HUDEP-2 (cell line): Measurements from ENCODE around the gene ACVR1.
"Not testable (repeated sequence)": the region's sequence is repeated elsewhere in the genome, so short reads cannot be mapped to it uniquely, and the experiment has no call there.

Experiments used
- DNase-seq, 76 experiments: peaks; one replicate each; lab custom pipeline; 2025; ENCODE audit not compliant: unreplicated experiment in 76 of 76; lab: John Stamatoyannopoulos, UW

ACVR1 gene

DNA sequence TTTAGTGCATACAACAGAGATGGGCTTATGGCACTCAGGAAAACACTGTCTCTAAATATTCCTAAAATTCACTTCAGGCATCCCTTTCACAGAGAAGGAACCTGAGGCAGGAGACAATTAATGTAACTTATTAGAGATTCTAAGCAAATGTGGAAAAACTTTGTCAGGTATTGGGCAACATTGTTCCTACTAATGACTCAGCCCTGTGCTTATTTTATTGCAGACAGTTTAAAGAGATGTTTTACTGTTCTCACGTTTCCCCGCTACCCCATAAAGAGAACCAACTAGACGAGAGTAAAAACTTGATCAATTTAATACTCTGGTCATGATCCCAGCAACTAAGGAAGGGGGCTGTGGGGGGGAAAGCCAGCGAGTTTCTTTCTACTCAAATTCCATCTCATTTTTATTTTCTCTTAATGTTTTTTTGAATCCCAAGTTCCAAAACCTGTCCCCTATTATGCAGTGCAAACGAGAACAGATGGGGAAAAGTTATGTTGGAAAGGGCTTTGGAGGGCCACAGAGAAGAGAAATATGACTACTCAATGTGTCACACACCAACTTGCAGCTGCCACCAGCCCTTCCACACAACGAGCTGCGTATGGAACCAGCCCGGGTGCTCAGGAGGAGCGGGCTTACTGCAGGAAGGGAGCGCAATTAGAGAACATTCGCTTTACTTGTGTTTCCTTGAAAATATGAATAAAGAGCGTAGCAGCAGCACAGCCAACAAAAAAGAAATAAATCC lies 18.7 kb upstream of the ACVR1 start:
- DNase-seq, result no peak

DNA sequence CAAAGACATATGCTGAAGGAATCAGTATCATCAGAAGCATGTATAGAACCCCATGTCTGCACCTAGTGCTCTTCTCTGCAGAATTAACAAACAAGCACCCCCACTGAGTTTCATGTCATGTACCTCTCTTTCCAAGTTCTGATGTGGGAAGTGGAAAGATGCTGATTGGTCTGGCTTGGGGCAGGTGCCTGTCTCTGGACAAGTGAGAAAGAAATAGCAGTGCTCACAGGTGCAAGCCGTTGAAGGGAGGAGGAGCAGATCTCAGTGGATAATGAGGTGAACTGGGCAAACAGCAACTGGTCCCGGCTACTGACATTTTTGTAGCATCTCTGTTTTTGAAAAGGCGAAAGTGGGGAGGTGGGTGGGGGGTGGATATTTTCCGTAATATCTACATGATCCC lies 17.5 kb upstream of the ACVR1 start:
- DNase-seq, result no peak

DNA sequence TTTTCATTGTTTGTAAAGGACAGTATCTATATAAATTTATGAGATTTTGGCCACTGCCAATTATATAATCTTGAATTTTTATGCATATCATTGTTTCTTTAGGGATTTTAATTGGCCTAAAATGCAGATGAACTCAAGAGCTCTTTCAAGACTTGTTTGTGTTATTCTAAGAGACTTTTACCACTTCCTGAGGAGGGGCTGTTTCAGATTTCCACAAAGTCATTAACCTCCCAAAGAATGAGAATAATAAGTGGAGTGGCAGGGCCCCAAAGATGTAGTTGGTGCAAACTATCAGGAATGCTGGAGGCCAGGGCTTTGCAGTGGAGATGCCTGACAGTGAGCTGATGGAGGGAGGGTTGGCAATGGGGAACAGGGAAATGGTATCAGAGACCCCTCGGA lies 15.5 kb upstream of the ACVR1 start:
- no peak for DNase-seq

- no peak for DNase-seq
Measured at GRCh38 chr2:157890969-157891642, 15.0 kb upstream of the ACVR1 start.

GRCh38 chr2:157887946-157888345 lies 11.8 kb upstream of the ACVR1 start:
- DNase-seq, result no peak

DNA sequence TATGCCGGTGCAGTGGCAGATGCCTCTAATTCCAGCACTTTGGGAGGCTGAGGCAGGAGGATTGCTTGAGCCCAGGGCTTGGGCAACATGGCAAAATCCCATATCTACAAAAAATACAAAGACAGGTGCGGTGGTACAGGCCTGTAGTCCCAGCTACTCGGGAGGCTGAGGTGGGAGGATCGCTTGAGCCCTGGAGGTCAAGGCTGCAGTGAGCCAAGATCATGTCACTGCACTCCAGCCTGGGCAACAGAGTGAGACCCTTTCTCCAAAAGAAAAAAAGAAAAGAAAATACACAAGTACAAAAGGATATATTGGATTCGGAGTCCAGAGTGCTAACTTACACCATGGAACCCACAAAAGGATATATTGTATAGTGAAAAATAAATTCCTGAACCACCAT lies 8.4 kb upstream of the ACVR1 start:
- not testable (repeated sequence) for DNase-seq

DNA sequence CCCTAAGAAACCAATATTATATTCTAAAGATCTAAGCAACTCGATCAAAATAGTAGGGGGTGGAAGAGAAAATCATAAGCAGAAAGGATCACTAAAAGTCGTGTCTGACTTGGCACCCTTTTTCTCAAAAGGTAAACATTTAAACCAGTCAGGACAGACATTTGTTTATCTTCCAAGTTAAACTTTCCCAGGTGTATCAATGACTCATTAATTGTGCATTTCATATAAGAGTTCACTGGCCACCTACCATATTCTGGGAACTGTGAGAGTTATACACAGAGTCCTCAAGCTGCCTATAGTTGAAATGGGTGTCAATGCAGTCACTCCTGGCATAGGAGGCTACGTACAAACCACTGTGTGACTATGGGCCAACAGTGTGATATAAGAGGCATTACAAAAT lies 4.8 kb upstream of the ACVR1 start:
- DNase-seq, result no peak

DNA sequence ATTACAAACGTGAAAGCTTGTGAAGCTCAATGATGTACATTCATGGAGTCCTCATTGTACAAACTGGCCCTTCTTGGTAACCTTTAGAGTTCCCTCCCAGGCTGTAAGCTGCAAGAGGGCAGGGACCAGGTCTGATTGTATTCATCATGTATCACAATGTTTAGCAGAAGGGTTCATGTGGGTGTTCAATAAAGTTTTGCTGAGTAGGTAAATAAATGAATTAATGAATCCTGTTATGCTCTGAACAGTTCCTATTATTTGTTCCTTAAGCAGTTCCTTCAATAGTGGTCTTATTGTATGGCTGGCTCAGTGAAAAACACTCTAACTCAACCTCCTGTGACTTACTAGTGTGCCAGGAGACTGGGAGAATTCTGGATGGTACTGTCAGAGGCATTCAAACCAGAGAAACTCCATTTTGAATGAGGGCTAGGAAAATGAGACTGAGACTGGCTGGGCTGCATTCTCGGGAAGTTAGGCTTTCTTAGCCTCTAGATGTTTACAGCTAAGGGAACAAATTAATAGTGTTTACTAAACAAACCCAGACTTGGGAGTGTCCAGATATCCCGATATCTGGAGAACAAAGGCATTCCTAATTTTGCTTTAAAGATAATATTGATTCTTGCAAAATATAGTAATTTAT lies 1.8 kb upstream of the ACVR1 start:
- DNase-seq, result no peak

DNA sequence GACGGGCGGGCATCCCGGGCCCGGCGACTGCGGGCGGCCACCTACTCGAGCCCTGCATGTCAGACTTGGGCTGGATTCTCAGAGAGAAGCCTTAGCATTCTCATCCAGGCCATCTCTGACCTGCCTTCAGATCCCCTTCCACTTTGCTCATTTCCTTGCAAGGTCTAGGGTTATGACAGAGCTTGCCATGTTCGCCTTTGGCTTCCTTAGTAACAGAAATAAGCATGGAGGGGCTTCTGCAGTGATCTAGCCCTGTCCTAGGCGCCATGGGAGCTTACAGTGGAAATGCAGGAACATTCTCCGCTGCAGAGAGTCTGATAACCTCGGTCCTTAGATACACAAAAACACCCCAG lies 632 bp upstream of the ACVR1 start:
- no peak for DNase-seq

DNA sequence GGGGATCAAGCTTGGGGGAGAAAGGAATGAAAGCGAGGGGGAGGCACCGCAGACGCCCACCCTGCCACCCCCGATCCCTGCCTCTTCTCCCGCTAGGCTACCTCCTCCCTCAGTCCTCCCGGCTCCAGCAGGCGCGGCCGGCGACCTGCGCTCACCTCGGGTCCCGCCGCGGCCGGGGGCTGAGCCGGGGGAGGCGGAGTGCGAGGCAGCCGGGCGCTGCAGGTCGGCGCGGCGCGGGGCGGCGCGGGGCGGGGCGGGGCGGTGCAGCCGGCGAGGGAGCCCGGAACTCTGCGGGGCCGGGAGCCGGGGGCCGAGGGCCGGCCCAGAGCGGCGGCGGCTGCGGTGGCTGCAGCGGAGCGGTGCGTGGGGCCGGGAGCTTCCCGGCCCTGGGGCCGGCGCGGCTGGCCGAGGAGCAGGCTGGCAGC lies 477 bp downstream of the ACVR1 start:
- DNase-seq, result peak in 11 of 76 experiments; percentile 4 to 60 (median 30)

- peak in 1 of 76 experiments; percentile 2 for DNase-seq
Measured at GRCh38 chr2:157874997-157875640, 1.0 kb downstream of the ACVR1 start.

DNA sequence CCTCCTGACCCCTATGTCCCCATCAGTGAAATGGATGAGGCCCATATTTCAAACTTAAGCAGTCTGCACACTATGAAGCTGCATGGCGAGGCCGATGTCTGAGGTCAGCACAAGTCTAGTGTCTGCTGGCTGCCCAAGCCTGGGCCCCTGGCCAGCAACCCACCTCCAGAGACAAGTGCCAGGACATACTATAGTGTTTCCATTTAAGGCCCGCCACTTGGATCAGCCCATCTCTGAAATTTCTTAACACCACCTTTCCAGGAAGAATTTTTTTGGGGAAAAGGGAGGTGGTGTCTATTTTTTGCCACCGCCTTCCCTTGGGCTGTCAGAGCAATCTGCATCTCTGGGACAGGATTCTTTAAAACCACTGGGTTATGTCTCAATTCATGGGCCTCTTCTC lies 1.8 kb downstream of the ACVR1 start:
- no peak for DNase-seq

- DNase-seq, result no peak
Measured at GRCh38 chr2:157872791-157873190, 3.3 kb downstream of the ACVR1 start.

DNA sequence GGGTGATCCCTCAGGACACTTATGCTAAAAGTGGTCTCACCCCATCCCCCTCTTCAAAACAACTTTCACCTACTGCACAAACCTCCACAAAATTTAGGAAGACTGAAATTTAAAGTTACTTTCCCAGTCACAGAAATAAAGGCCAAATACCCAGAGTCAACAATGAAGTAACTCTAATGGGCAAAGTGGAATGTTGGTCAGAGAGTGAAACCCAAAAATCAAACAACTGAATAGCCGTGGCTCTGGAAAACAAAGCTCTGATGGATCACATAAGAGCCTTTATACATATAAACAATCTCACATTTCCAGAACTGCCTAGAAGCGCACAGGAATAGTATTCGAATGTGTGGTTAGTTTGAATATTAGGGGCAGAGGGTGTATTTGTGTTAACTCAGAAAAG lies 4.7 kb downstream of the ACVR1 start:
- no peak for DNase-seq

- no peak for DNase-seq
Measured at GRCh38 chr2:157868993-157869392, 7.1 kb downstream of the ACVR1 start.

GRCh38 chr2:157867703-157868102 lies 8.4 kb downstream of the ACVR1 start:
- no peak for DNase-seq

GRCh38 chr2:157866666-157867642 lies 9.2 kb downstream of the ACVR1 start:
- no peak for DNase-seq

DNA sequence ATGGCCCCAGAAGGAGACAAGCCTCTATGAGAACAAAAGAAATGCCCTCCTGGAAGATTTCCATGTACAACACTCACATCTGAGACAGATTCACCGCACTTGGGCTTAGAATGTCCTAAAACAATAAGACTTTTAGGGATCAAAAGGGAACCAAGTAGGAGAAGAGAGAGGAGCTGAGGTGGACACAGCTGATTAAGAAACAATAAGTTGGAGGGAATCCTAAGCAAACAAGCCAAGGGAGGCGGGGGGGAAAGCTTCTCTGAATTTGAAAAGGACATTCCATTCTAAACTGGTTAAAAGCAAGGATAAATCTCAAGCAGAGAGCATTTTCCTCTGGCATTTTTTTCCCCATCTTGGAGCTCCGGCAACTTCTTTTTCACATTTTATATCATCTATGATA lies 9.9 kb downstream of the ACVR1 start:
- DNase-seq, result no peak

DNA sequence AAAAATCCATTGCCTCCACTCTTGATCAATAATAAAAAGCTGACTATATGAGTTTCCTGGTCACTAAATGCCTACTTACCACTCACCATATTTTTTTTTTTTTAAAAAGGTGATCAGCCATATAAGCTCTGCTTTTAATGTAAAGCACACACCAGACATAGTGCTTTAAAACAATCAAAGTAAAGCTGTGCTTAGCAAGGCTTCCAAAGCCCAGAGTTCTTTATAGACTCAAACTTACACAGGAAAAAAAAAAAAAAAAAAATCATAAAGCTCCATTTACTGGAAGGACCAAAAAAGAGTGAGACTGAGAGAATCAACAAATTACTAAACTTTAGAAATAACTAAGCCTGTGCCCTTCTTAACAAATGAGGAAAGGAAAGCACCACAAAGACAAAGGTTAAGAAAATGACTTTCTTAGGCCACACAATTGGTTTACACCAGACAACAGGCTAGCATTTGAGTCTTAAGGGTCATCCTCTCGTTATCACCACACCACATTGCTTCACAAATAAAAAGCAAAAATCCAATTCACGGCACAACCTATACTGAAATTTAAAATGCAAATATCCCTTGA lies 11.2 kb downstream of the ACVR1 start:
- no peak for DNase-seq

GRCh38 chr2:157858846-157859245 lies 17.3 kb downstream of the ACVR1 start:
- no peak for DNase-seq
